Left kidney (tissue), 2 donors: ENCODE measurements around the gene SGCD. TPM values are rescaled to one million over a fixed set of nuclear protein-coding genes. Genes with fewer than 3 reads are reported as not detected.
A peak's percentile ranks its signal among the peaks of the same experiment; 100 is the strongest.

ENCODE experiments used
- DNase-seq: peaks from one replicate; pipeline ENCODE4 v3.0.0-alpha.2; 2013
- polyA plus RNA-seq: library from polyadenylated mRNA; unstranded; fragments of 120-200 nt; gene quantifications from one replicate; pipeline ENCODE4 v1.2.1, GENCODE V29; 2013; ENCODE audit not compliant: insufficient read length

SGCD gene
- polyA plus RNA-seq, 1 donor, result 4.0 TPM

GRCh38 chr5:156361436-156362109 is 34.6 kb downstream of the SGCD start:
- no peak for DNase-seq

- no peak for DNase-seq
These were observed 36.9 kb downstream of the SGCD start for GRCh38 chr5:156363861-156364260.

GRCh38 chr5:156366521-156366920 is 39.6 kb downstream of the SGCD start:
- no peak for DNase-seq

- no peak for DNase-seq
These were observed 40.6 kb downstream of the SGCD start for GRCh38 chr5:156367597-156367996.

- DNase-seq, result no peak
These were observed 49.0 kb downstream of the SGCD start for GRCh38 chr5:156375895-156376495.

- no peak for DNase-seq
These were observed 49.8 kb downstream of the SGCD start for GRCh38 chr5:156376751-156377150.

GRCh38 chr5:156378159-156378558 is 51.2 kb downstream of the SGCD start:
- no peak for DNase-seq

GRCh38 chr5:156379206-156379605 is 52.2 kb downstream of the SGCD start:
- no peak for DNase-seq

GRCh38 chr5:156380848-156381247 is 53.9 kb downstream of the SGCD start:
- no peak for DNase-seq

GRCh38 chr5:156383510-156384265 is 56.7 kb downstream of the SGCD start:
- no peak for DNase-seq

- no peak for DNase-seq
These were observed 58.5 kb downstream of the SGCD start for GRCh38 chr5:156385416-156385815.

GRCh38 chr5:156386976-156387375 is 60.0 kb downstream of the SGCD start:
- no peak for DNase-seq

GRCh38 chr5:156387391-156387790 is 60.4 kb downstream of the SGCD start:
- no peak for DNase-seq

GRCh38 chr5:156388233-156388632 is 61.3 kb downstream of the SGCD start:
- DNase-seq, result no peak

- no peak for DNase-seq
These were observed 64.2 kb downstream of the SGCD start for GRCh38 chr5:156391139-156391538.

- DNase-seq, result no peak
These were observed 67.0 kb downstream of the SGCD start for GRCh38 chr5:156393980-156394379.

- no peak for DNase-seq
These were observed 67.8 kb downstream of the SGCD start for GRCh38 chr5:156394642-156395305.

- DNase-seq, result no peak
These were observed 68.3 kb downstream of the SGCD start for GRCh38 chr5:156395306-156395675.

GRCh38 chr5:156396063-156396829 is 69.3 kb downstream of the SGCD start:
- peak; percentile 47 for DNase-seq

GRCh38 chr5:156396830-156397081 is 69.8 kb downstream of the SGCD start:
- no peak for DNase-seq

GRCh38 chr5:156399323-156399722 is 72.4 kb downstream of the SGCD start:
- DNase-seq, result no peak

- DNase-seq, result no peak
These were observed 73.4 kb downstream of the SGCD start for GRCh38 chr5:156400231-156400986.
